Gastrocnemius medialis (tissue), 4 donors: Measurements from ENCODE around the gene ENOX1.

ENCODE experiments used
- POLR2A ChIP-seq, 2 donors: fragments of 450-650 bp; IDR thresholded peaks; one replicate each; pipeline ENCODE4 v1.6.1; 2017; ENCODE audit warnings: antibody characterized with exemption in 2 of 2, mild to moderate bottlenecking in 2 of 2, moderate library complexity in 2 of 2
- TF ChIP-seq, protein P1 (sequence below), 5 experiments: fragments of 450-650 bp in 3 of 5; fragments of 200-600 bp in 2 of 5; sonication (generic) in 2 of 5; IDR thresholded peaks in 4 of 5; conservative IDR thresholded peaks in 1 of 5; 1 replicate in 4 of 5; 2 replicates in 1 of 5; pipeline ENCODE4 v1.5.1; 2016 to 2019; ENCODE audit warnings: antibody characterized with exemption in 5 of 5, mild to moderate bottlenecking in 3 of 5, moderate library complexity in 3 of 5

DNA sequence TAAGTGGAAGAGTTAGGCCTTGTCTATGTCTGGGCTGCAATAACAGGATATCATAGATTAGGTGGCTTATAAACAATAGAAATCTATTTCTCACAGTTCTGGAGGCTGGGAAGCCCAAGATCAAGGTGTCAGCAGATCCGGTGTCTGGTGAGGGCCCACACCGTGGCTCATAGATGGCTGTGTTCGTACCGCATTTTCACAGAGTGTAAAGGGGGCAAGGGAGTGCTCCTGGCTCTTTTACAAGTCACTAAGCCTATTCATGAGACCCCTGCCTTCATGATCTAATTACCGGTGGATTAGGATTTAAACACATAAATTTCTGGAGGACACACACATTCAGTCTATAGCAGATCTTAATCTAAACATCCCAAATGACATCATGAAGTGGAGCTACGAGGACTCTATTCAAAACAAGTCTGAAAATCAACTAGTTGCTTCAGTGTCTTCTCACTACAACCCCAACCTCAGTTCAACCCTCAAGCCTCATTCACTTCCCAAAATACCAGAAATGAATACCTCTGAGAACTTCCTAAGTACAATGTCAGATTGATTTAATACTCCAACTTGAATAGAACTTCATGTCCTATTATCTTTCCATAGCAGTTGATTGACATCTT lies 23.5 kb downstream of the ENOX1 start:
- TF ChIP-seq, protein P1, sequence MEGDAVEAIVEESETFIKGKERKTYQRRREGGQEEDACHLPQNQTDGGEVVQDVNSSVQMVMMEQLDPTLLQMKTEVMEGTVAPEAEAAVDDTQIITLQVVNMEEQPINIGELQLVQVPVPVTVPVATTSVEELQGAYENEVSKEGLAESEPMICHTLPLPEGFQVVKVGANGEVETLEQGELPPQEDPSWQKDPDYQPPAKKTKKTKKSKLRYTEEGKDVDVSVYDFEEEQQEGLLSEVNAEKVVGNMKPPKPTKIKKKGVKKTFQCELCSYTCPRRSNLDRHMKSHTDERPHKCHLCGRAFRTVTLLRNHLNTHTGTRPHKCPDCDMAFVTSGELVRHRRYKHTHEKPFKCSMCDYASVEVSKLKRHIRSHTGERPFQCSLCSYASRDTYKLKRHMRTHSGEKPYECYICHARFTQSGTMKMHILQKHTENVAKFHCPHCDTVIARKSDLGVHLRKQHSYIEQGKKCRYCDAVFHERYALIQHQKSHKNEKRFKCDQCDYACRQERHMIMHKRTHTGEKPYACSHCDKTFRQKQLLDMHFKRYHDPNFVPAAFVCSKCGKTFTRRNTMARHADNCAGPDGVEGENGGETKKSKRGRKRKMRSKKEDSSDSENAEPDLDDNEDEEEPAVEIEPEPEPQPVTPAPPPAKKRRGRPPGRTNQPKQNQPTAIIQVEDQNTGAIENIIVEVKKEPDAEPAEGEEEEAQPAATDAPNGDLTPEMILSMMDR (IDR thresholded peaks at IDR 0.05 in 4 of 5, conservative IDR thresholded peaks at IDR 0.05 in 1 of 5) = no peak
- TF ChIP-seq POLR2A (IDR thresholded peaks at IDR 0.05) = no peak
